Sigmoid colon (tissue), 7 donors: ENCODE data around the gene CPXM1. TPM values are rescaled to one million over a fixed set of nuclear protein-coding genes. Genes with fewer than 3 reads are reported as not detected.

Experiments
- DNase-seq: peaks from one replicate; pipeline ENCODE4 v3.0.0-alpha.2; 2019
- H3K27ac ChIP-seq, 4 donors: fragments of 200-600 bp; sonication (generic); one replicate each; pipeline ENCODE4 v1.5.1; 2016 to 2019; ENCODE audit warnings: mild to moderate bottlenecking in 1 of 4
- H3K27me3 ChIP-seq, 3 donors: fragments of 200-600 bp; sonication (generic); one replicate each; pipeline ENCODE4 v1.5.1; 2019; ENCODE audit warnings: mild to moderate bottlenecking in 1 of 3
- H3K36me3 ChIP-seq, 4 donors: fragments of 200-600 bp; sonication (generic); one replicate each; pipeline ENCODE4 v1.5.1; 2016 to 2019
- H3K4me1 ChIP-seq, 4 donors: fragments of 200-600 bp; sonication (generic); one replicate each; pipeline ENCODE4 v1.5.1; 2017 to 2019
- H3K4me3 ChIP-seq, 4 donors: fragments of 200-600 bp; sonication (generic); one replicate each; pipeline ENCODE4 v1.5.1; 2017 to 2019; ENCODE audit warnings: mild to moderate bottlenecking in 2 of 4, moderate library complexity in 1 of 4
- H3K9me3 ChIP-seq, 4 donors: fragments of 200-600 bp in 3 of 4; sonication (generic) in 3 of 4; one replicate each; pipeline versions ENCODE4 v1.5.1 to v1.6.1; 2013 to 2019
- CTCF ChIP-seq, 4 experiments: fragments of 450-650 bp in 3 of 4; fragments of 200-600 bp in 1 of 4; IDR thresholded peaks; one replicate each; pipeline ENCODE4 v1.5.1; 2016 to 2019; ENCODE audit warnings: antibody characterized with exemption in 4 of 4, mild to moderate bottlenecking in 3 of 4, moderate library complexity in 2 of 4
- EP300 ChIP-seq, 4 donors: sonication (generic); formaldehyde crosslinking; IDR thresholded peaks; one replicate each; pipeline ENCODE4 v1.6.1; 2017; ENCODE audit warnings: antibody characterized with exemption in 4 of 4
- POLR2A ChIP-seq, 2 donors: fragments of 450-650 bp; IDR thresholded peaks; one replicate each; pipeline ENCODE4 v1.6.1; 2016; ENCODE audit warnings: antibody characterized with exemption in 2 of 2, mild to moderate bottlenecking in 2 of 2, moderate library complexity in 2 of 2
- POLR2AphosphoS5 ChIP-seq, 4 donors: sonication (generic); formaldehyde crosslinking; IDR thresholded peaks; one replicate each; pipeline ENCODE4 v1.6.1; 2017; ENCODE audit warnings: antibody characterized with exemption in 4 of 4
- WGBS, 2 donors: extraction: QIAGEN DNeasy Blood & Tissue Kit; methylation state at CpG; one replicate each; pipeline ENCODE4 v1.1.7; 2013; 5-methylcytosine and 5-hydroxymethylcytosine counted together
- intact Hi-C: fragments of 100-400 bp; cut with DNase I; formaldehyde crosslinking; loops from one replicate; pipeline ENCODE4 v1.15.1; 2023
- polyA plus RNA-seq, 3 donors: library from polyadenylated mRNA; stranded (reverse); fragments of 200-250 nt; gene quantifications; one replicate each; pipeline ENCODE4 v1.2.3, GENCODE V29; 2013
- total RNA-seq, 4 donors: library from RNA; depleted of rRNA; stranded (reverse); fragments of >200 nt; gene quantifications; one replicate each; pipeline ENCODE4 v1.1.0, GENCODE V29; 2016
- donor health status: healthy with polysubstance abuse.
- donor health status: Bipolar disorder and iron deficiency.
- donor health status: healthy.

The CPXM1 gene
- total and polyA plus RNA-seq, 7 donors: 0.54 to 10.0 (median 1.2) TPM

- TF ChIP-seq POLR2A (IDR thresholded peaks at IDR 0.05) (no peak), CTCF (IDR thresholded peaks at IDR 0.05) (no peak), POLR2AphosphoS5 (IDR thresholded peaks at IDR 0.05) (no peak), EP300 (IDR thresholded peaks at IDR 0.05) (no peak)
- H3K27me3 ChIP-seq: peaks cover 3 to 37% (median 23%) of the 10 kb centered on the region in 3 donors
- intact Hi-C loops: no loop called here
- no peak for DNase-seq
- peaks cover 0 to 4% (median 0%) of the 10 kb centered on the region in 4 donors for H3K36me3 ChIP-seq
- H3K9me3 ChIP-seq: no peaks in the 10 kb centered on the region
- 83 to 88% methylated on average over 10 of the region's 10 CpGs for WGBS, 2 donors
- H3K4me3 ChIP-seq: no peak overlapping the region
- H3K27ac ChIP-seq: no peak overlapping the region
- H3K4me1 ChIP-seq: no peaks in the 10 kb centered on the region
These were observed 41.3 kb downstream of the CPXM1 start for GRCh38 chr20:2759143-2759542.

GRCh38 chr20:2757969-2758368 is 42.5 kb downstream of the CPXM1 start:
- H3K27me3 ChIP-seq: peaks cover 3 to 42% (median 29%) of the 10 kb centered on the region in 3 donors
- H3K9me3 ChIP-seq: no peaks in the 10 kb centered on the region
- 86 to 88% methylated on average over 5 of the region's 5 CpGs for WGBS, 2 donors
- H3K4me1 ChIP-seq: peaks cover 0 to 7% (median 4%) of the 10 kb centered on the region in 4 donors
- DNase-seq: no peak
- intact Hi-C loops: no loop called here
- no peak overlapping the region for H3K4me3 ChIP-seq
- H3K36me3 ChIP-seq: peaks cover 0 to 4% (median 0%) of the 10 kb centered on the region in 4 donors
- TF ChIP-seq POLR2A (IDR thresholded peaks at IDR 0.05): no peak
- TF ChIP-seq CTCF (IDR thresholded peaks at IDR 0.05): no peak
- TF ChIP-seq POLR2AphosphoS5 (IDR thresholded peaks at IDR 0.05): no peak
- no peak for TF ChIP-seq EP300 (IDR thresholded peaks at IDR 0.05)
- no peak overlapping the region for H3K27ac ChIP-seq

- H3K27ac ChIP-seq: no peak overlapping the region
- no peak overlapping the region for H3K4me3 ChIP-seq
- no peaks in the 10 kb centered on the region for H3K9me3 ChIP-seq
- intact Hi-C loops: no loop called here
- no peak for TF ChIP-seq CTCF (IDR thresholded peaks at IDR 0.05)
- no peak for TF ChIP-seq POLR2A (IDR thresholded peaks at IDR 0.05)
- TF ChIP-seq POLR2AphosphoS5 (IDR thresholded peaks at IDR 0.05): no peak
- no peak for TF ChIP-seq EP300 (IDR thresholded peaks at IDR 0.05)
- peaks cover 0 to 17% (median 12%) of the 10 kb centered on the region in 4 donors for H3K4me1 ChIP-seq
- H3K27me3 ChIP-seq: peaks cover 3 to 48% (median 36%) of the 10 kb centered on the region in 3 donors
- WGBS, 2 donors: 93 to 95% methylated on average over 5 of the region's 5 CpGs
- H3K36me3 ChIP-seq: peaks cover 0 to 4% (median 0%) of the 10 kb centered on the region in 4 donors
- DNase-seq: no peak
These were observed 43.4 kb downstream of the CPXM1 start for GRCh38 chr20:2757001-2757400.

GRCh38 chr20:2756056-2756611 is 44.3 kb downstream of the CPXM1 start:
- Histone ChIP-seq H3K27me3 (peaks cover 3 to 54% (median 40%) of the 10 kb centered on the region in 3 donors), H3K27ac (no peak overlapping the region), H3K4me1 (peaks cover 0 to 25% (median 21%) of the 10 kb centered on the region in 4 donors), H3K9me3 (no peaks in the 10 kb centered on the region), H3K36me3 (peaks cover 0 to 4% (median 0%) of the 10 kb centered on the region in 4 donors), H3K4me3 (no peak overlapping the region)
- WGBS, 2 donors: 31 to 49% methylated on average over 5 of the region's 5 CpGs
- TF ChIP-seq POLR2A (IDR thresholded peaks at IDR 0.05) (no peak), CTCF (IDR thresholded peaks at IDR 0.05) (peak in 1 of 4 experiments; percentile 14), EP300 (IDR thresholded peaks at IDR 0.05) (no peak)
- peak; percentile 52 for DNase-seq
- intact Hi-C loops: no loop called here
